BLaER1 treated with 17β-estradiol and CSF1 and Interleukin-3, amounts not matched to agents 10 nM and 100 nM (cell line): ENCODE results near the gene IP6K3.
A peak's percentile ranks its signal among the peaks of the same experiment; 100 is the strongest.

Experiments
- H3K27ac ChIP-seq, 11 experiments: shearing (Covaris generic); formaldehyde crosslinking; 2 replicates each; pipeline ENCODE4 v1.8.1; 2022
- H3K27me3 ChIP-seq, 11 experiments: shearing (Covaris generic); formaldehyde crosslinking; 2 replicates each; pipeline ENCODE4 v1.8.1; 2022
- H3K36me3 ChIP-seq, 11 experiments: shearing (Covaris generic); formaldehyde crosslinking; 2 replicates each; pipeline ENCODE4 v1.8.1; 2022
- H3K4me1 ChIP-seq, 10 experiments: shearing (Covaris generic); formaldehyde crosslinking; 2 replicates each; pipeline ENCODE4 v1.8.1; 2022
- H3K4me2 ChIP-seq, 11 experiments: shearing (Covaris generic); formaldehyde crosslinking; 2 replicates each; pipeline ENCODE4 v1.8.1; 2022
- H3K4me3 ChIP-seq, 10 experiments: shearing (Covaris generic); formaldehyde crosslinking; 2 replicates each; pipeline ENCODE4 v1.8.1; 2022
- H3K9ac ChIP-seq, 11 experiments: shearing (Covaris generic); formaldehyde crosslinking; 2 replicates each; pipeline ENCODE4 v1.8.1; 2022
- H3K9me3 ChIP-seq, 11 experiments: shearing (Covaris generic); formaldehyde crosslinking; replicated peaks in 1 of 11; 2 replicates each; pipeline ENCODE4 v1.8.1; 2022
- H4K20me1 ChIP-seq, 11 experiments: shearing (Covaris generic); formaldehyde crosslinking; 2 replicates each; pipeline ENCODE4 v1.8.1; 2022
- Cebpa-rat ChIP-seq, 11 experiments: shearing (Covaris generic); IDR thresholded peaks; 2 replicates each; pipeline ENCODE4 v1.8.1; 2022

Gene IP6K3

GRCh38 chr6:33712914-33713313, 33.8 kb downstream of the IP6K3 start:
- H4K20me1 ChIP-seq, result peaks cover 0 to 25% (median 16%) of the 10 kb centered on the region in 11 experiments; a peak in 17 of 22 replicates
- no peak overlapping the region for H3K27ac ChIP-seq
- peaks cover 0 to 23% (median 8%) of the 10 kb centered on the region in 11 experiments; a peak in 11 of 22 replicates for H3K36me3 ChIP-seq
- H3K4me1 ChIP-seq, result peaks cover 44 to 58% (median 51%) of the 10 kb centered on the region in 10 experiments
- no peak for TF ChIP-seq Cebpa-rat (IDR thresholded peaks at IDR 0.05)
- no peaks in the 10 kb centered on the region for H3K9me3 ChIP-seq
- no peak overlapping the region for H3K9ac ChIP-seq
- peaks cover 0 to 5% (median under 1%) of the 10 kb centered on the region in 11 experiments; a peak in 10 of 22 replicates for H3K27me3 ChIP-seq
- H3K4me3 ChIP-seq, result no peak overlapping the region
- peak overlapping the region in 2 of 11 experiments; percentile 3 to 11; a peak in 1 of 22 replicates for H3K4me2 ChIP-seq

DNA sequence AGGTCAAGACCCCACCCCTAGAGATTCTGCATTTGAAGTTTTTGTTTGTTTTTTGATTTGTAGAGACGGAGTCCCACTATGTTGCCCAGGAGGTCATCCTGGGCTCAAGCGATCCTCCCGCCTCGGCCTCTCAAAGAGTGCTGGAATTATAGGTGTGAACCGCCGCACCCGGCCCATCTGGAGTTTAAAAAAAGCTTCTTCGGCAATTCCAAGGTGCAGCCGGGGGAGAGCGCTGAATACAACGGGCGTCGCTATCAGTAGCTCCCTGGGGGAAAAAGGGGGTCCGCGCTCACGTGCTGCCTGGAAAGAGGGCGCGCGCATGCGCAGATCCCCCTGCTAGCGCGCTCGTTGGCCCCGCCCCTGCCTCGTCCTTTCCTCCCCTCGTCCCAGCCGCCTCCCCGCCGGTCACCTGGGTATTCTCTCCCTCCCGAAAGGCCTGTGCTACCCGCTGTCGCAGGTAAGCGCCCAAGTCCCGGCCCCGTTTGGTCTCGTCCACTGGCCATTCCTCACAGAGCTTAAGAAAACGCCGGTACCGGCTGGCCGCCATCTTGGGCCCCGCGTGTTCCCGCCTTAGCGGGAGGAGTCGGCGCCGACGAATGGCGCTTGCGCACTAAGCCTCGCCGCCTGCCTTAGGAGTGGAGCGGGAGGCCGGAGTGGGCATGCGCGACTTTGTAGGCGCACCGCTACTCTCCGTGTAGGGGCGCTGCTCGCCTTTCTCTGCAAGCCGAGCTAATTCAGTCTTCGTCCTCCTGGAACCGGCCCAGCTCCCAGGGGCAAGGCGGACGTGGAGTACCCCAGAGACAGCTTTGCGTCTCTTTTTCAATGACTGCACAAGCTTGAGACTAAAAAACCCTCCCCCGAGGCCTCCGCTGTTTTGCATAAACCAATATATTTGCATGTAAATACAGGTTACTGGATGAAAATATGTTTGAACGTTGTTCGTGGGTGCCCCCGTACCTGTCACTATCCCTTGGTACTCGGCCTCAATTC, 35.3 kb downstream of the IP6K3 start, which contains the start of gene UQCC2:
Gene UQCC2, minus strand, starts transcription at position 561 of the 990 bp plus-strand sequence. Its CDS starts 14 bp downstream, at position 547.
- Histone ChIP-seq H3K36me3 (peaks cover 0 to 23% (median 13%) of the 10 kb centered on the region in 11 experiments; a peak in 11 of 22 replicates), H3K9ac (peak within 1 kb of the TSS; percentile 87 to 97 (median 92)), H3K27ac (peak within 1 kb of the TSS; percentile 84 to 98 (median 93)), H3K4me1 (peaks cover 50 to 73% (median 66%) of the 10 kb centered on the region in 10 experiments), H3K4me3 (peak within 1 kb of the TSS; percentile 59 to 79 (median 71)), H3K9me3 (no peaks in the 10 kb centered on the region), H4K20me1 (peaks cover 0 to 40% (median 30%) of the 10 kb centered on the region in 11 experiments; a peak in 17 of 22 replicates), H3K27me3 (peaks cover 9 to 20% (median 15%) of the 10 kb centered on the region in 11 experiments), H3K4me2 (peak within 1 kb of the TSS; percentile 85 to 98 (median 95))
- no peak for TF ChIP-seq Cebpa-rat (IDR thresholded peaks at IDR 0.05)

DNA sequence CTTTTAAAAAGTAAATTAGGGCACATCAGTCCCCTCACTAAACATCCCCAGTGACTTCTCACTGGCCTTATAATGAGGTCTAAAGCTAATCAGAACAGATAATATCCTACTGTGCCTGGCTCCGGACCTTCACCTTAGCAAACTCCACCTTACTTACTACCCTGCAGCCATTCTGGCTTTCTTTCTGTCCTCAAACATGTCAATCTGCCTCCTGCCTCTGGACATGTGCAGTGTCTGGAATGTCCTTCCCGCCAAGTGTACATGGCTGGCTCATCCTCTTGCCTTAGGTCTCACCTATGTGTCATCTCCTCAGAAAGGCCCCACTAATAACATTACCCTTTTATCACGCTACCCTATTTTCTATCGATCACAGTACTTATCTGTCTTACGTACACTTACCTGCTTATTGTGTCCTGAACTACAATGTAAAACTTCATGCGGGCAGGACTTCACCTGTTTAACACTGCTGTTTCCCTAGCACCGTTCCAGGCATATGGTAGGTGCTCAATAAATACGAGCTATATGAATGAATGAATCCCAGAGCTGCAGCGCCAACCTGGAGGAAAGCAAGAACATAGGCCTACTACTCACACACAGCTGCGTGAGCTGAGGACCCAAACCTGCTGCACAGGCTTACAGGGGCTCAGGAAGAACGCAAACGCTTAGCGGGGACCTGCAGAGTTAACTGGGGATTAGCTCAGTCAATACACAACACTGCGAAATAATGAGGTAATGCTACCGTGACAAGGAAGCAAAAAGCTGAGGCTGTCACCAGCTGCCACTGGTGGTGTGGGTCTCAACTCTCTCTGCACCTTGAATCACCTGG, 36.2 kb downstream of the IP6K3 start:
- peak overlapping the region; percentile 85 to 98 (median 95) for H3K4me2 ChIP-seq
- H3K4me1 ChIP-seq, result peaks cover 50 to 79% (median 67%) of the 10 kb centered on the region in 10 experiments
- no peak for TF ChIP-seq Cebpa-rat (IDR thresholded peaks at IDR 0.05)
- H3K9ac ChIP-seq, result peak overlapping the region in 10 of 11 experiments; percentile 88 to 97 (median 92); a peak in 20 of 22 replicates
- peaks cover 0 to 23% (median 13%) of the 10 kb centered on the region in 11 experiments; a peak in 11 of 22 replicates for H3K36me3 ChIP-seq
- H3K27me3 ChIP-seq, result peaks cover 19 to 28% (median 24%) of the 10 kb centered on the region in 11 experiments
- peaks cover 0 to 49% (median 40%) of the 10 kb centered on the region in 11 experiments; a peak in 17 of 22 replicates for H4K20me1 ChIP-seq
- H3K9me3 ChIP-seq, result no peaks in the 10 kb centered on the region
- peak overlapping the region; percentile 59 to 79 (median 71) for H3K4me3 ChIP-seq
- peak overlapping the region in 7 of 11 experiments; percentile 88 to 98 (median 94); a peak in 11 of 22 replicates for H3K27ac ChIP-seq

- peaks cover 51 to 75% (median 64%) of the 10 kb centered on the region in 10 experiments for H3K4me1 ChIP-seq
- peaks cover 22 to 30% (median 24%) of the 10 kb centered on the region in 11 experiments for H3K27me3 ChIP-seq
- H3K9ac ChIP-seq, result 0 out of 22 replicates have a peak overlapping the region, but pooled peaks of 1 of the 11 experiments have one; percentile 4
- no peak overlapping the region for H3K4me3 ChIP-seq
- no peak overlapping the region for H3K27ac ChIP-seq
- no peak for TF ChIP-seq Cebpa-rat (IDR thresholded peaks at IDR 0.05)
- peaks cover 0 to 23% (median 13%) of the 10 kb centered on the region in 11 experiments; a peak in 11 of 22 replicates for H3K36me3 ChIP-seq
- H4K20me1 ChIP-seq, result peaks cover 0 to 57% (median 45%) of the 10 kb centered on the region in 11 experiments; a peak in 17 of 22 replicates
- H3K4me2 ChIP-seq, result peak overlapping the region; percentile 85 to 98 (median 95)
- H3K9me3 ChIP-seq, result no peaks in the 10 kb centered on the region
Observed at GRCh38 chr6:33709605-33710295, 37.0 kb downstream of the IP6K3 start.

DNA sequence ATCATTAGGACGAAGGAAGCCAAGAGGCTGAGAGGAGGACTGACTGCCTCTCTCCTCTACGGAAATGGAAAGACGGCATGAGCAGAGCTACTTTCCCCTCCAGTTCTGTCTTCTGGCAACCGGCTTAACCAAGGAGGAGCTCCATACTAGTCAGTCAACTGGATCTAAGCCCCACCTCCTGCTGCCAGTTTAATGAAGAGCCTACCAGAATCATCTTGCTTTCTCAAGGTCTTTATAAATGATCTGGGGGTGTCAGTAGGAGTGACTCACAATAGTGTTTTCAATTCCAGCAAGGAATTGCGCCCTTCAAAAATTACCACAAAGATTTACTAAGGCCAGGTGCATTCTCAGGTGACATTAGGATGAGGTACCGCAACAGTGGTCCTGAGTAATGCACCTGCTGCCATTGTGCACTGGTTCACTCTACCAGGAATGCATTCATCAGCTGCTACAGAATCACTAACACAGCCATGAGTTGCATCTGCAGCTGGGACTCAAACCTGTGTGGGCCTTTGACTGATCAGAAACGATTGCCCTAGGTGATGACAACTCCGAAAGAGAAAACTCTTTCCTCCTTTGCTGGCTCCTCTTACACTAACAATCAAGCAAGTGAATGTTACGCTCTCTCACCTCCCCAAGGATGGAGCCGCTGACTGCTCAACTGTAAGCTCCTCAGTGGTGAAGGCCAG, 38.0 kb downstream of the IP6K3 start:
- H3K9me3 ChIP-seq, result no peaks in the 10 kb centered on the region
- H3K4me2 ChIP-seq, result peak overlapping the region; percentile 85 to 98 (median 95)
- H3K4me1 ChIP-seq, result peaks cover 55 to 69% (median 60%) of the 10 kb centered on the region in 10 experiments

GRCh38 chr6:33707771-33708170, 38.9 kb downstream of the IP6K3 start:
- Histone ChIP-seq H3K36me3 (peaks cover 0 to 33% (median 16%) of the 10 kb centered on the region in 11 experiments; a peak in 13 of 22 replicates), H4K20me1 (peaks cover 0 to 76% (median 60%) of the 10 kb centered on the region in 11 experiments; a peak in 17 of 22 replicates), H3K4me2 (peak overlapping the region; percentile 85 to 98 (median 95)), H3K4me1 (peaks cover 52 to 69% (median 60%) of the 10 kb centered on the region in 10 experiments), H3K27me3 (peaks cover 22 to 30% (median 24%) of the 10 kb centered on the region in 11 experiments), H3K9me3 (no peaks in the 10 kb centered on the region), H3K9ac (no peak overlapping the region), H3K4me3 (0 out of 20 replicates have a peak overlapping the region, but pooled peaks of 1 of the 10 experiments have one; percentile 3), H3K27ac (no peak overlapping the region)
- TF ChIP-seq Cebpa-rat (IDR thresholded peaks at IDR 0.05), result no peak

More for the DNA sequence above, 38.0 kb downstream of the IP6K3 start:
- peaks cover 22 to 30% (median 24%) of the 10 kb centered on the region in 11 experiments for H3K27me3 ChIP-seq
- H3K4me3 ChIP-seq, result 0 out of 20 replicates have a peak overlapping the region, but pooled peaks of 1 of the 10 experiments have one; percentile 3
- H3K9ac ChIP-seq, result no peak overlapping the region
- H3K27ac ChIP-seq, result no peak overlapping the region
- peaks cover 0 to 29% (median 16%) of the 10 kb centered on the region in 11 experiments; a peak in 13 of 22 replicates for H3K36me3 ChIP-seq
- peaks cover 0 to 67% (median 55%) of the 10 kb centered on the region in 11 experiments; a peak in 17 of 22 replicates for H4K20me1 ChIP-seq
- TF ChIP-seq Cebpa-rat (IDR thresholded peaks at IDR 0.05), result no peak
